ENCODE results near the gene SACM1L. TPM values are rescaled to one million over a fixed set of nuclear protein-coding genes. Genes with fewer than 3 reads are reported as not detected.

The SACM1L gene
- total and polyA plus RNA-seq, 4 experiments from 2014 or later: 27.6 to 104 (median 67.4) TPM

- no peaks in the 10 kb centered on the region for H3K27me3 ChIP-seq (ENCODE audit: insufficient read depth, low read length)
- CTCF ChIA-PET (ENCODE audit: partially characterized antibody): interaction anchor here (0.7 to 4.6 kb wide), 4 partner anchors 12 to 434 kb away, joined by 3 to 19 read pairs (median 4); no protein-coding TSS in a partner anchor
- Mint-ChIP-seq H3K9me3 (peaks cover 0 to 16% (median 7%) of the 10 kb centered on the region in 8 donors), H3K27ac (peak overlapping the region in 2 of 7 donors; percentile 43 to 63), H3K27me3 (no peaks in the 10 kb centered on the region), H3K4me3 (no peak overlapping the region), H3K36me3 (peaks cover 26 to 31% of the 10 kb centered on the region in 2 donors), H3K4me1 (peaks cover 0 to 8% (median 7%) of the 10 kb centered on the region in 4 donors)
- DNase-seq: no peak
- no peak overlapping the region for H3K27ac ChIP-seq (ENCODE audit: low read depth, low read length)
- POLR2A ChIA-PET (ENCODE audit: partially characterized antibody): no interaction called here
- H3K9me3 ChIP-seq (ENCODE audit: control insufficient read depth in 1 of 2, low read length in 2 of 2): no peaks in the 10 kb centered on the region
- H3K4me1 ChIP-seq (ENCODE audit: insufficient read depth, low read length): no peaks in the 10 kb centered on the region
- intact Hi-C loops (cut with micrococcal nuclease): no loop called here
- H3K36me3 ChIP-seq (ENCODE audit: insufficient read depth, low read length): peaks cover 5% of the 10 kb centered on the region
- no peak overlapping the region for H3K4me3 ChIP-seq (ENCODE audit: low read length in 2 of 2)
Measured at GRCh38 chr3:45644063-45644790, 45.0 kb upstream of the SACM1L start.

GRCh38 chr3:45644791-45645201, 44.4 kb upstream of the SACM1L start:
- peaks cover 28 to 32% of the 10 kb centered on the region in 2 donors for H3K36me3 Mint-ChIP-seq
- DNase-seq: no peak
- no peaks in the 10 kb centered on the region for H3K4me1 ChIP-seq (ENCODE audit: insufficient read depth, low read length)
- H3K27me3 ChIP-seq (ENCODE audit: insufficient read depth, low read length): no peaks in the 10 kb centered on the region
- POLR2A ChIA-PET (ENCODE audit: partially characterized antibody): no interaction called here
- H3K4me3 Mint-ChIP-seq: no peak overlapping the region
- intact Hi-C loops (cut with micrococcal nuclease): no loop called here
- no peaks in the 10 kb centered on the region for H3K9me3 ChIP-seq (ENCODE audit: control insufficient read depth in 1 of 2, low read length in 2 of 2)
- no peaks in the 10 kb centered on the region for H3K27me3 Mint-ChIP-seq
- peaks cover 5% of the 10 kb centered on the region for H3K36me3 ChIP-seq (ENCODE audit: insufficient read depth, low read length)
- no peak overlapping the region for H3K4me3 ChIP-seq (ENCODE audit: low read length in 2 of 2)
- peak overlapping the region in 4 of 7 donors; percentile 10 to 63 (median 52) for H3K27ac Mint-ChIP-seq
- H3K4me1 Mint-ChIP-seq: peaks cover 0 to 7% (median 6%) of the 10 kb centered on the region in 4 donors
- CTCF ChIA-PET (ENCODE audit: partially characterized antibody): interaction anchor here (1.6 to 4.6 kb wide), 2 partner anchors 15 to 434 kb away, joined by 3 to 19 read pairs; no protein-coding TSS in a partner anchor
- H3K27ac ChIP-seq (ENCODE audit: low read depth, low read length): no peak overlapping the region
- H3K9me3 Mint-ChIP-seq: peaks cover 0 to 17% (median 8%) of the 10 kb centered on the region in 8 donors

GRCh38 chr3:45646051-45646585, 43.1 kb upstream of the SACM1L start:
- Histone ChIP-seq H3K4me3 (ENCODE audit: low read length in 2 of 2) (no peak overlapping the region), H3K27ac (ENCODE audit: low read depth, low read length) (no peak overlapping the region), H3K4me1 (ENCODE audit: insufficient read depth, low read length) (no peaks in the 10 kb centered on the region), H3K27me3 (ENCODE audit: insufficient read depth, low read length) (no peaks in the 10 kb centered on the region), H3K36me3 (ENCODE audit: insufficient read depth, low read length) (peaks cover 5% of the 10 kb centered on the region), H3K9me3 (ENCODE audit: control insufficient read depth in 1 of 2, low read length in 2 of 2) (no peaks in the 10 kb centered on the region)
- Mint-ChIP-seq H3K9me3 (peaks cover 0 to 22% (median 10%) of the 10 kb centered on the region in 8 donors), H3K36me3 (peaks cover 36 to 40% of the 10 kb centered on the region in 2 donors), H3K4me3 (no peak overlapping the region), H3K27me3 (no peaks in the 10 kb centered on the region), H3K4me1 (peaks cover 4 to 6% (median 5%) of the 10 kb centered on the region in 4 donors), H3K27ac (no peak overlapping the region)
- DNase-seq: no peak
- CTCF ChIA-PET (ENCODE audit: partially characterized antibody): interaction anchor here (0.6 to 4.6 kb wide), 3 partner anchors 10 to 134 kb away, joined by 3 to 19 read pairs (median 3); no protein-coding TSS in a partner anchor
- intact Hi-C loops (cut with micrococcal nuclease): no loop called here
- POLR2A ChIA-PET (ENCODE audit: partially characterized antibody): interaction anchor here (0.6 kb wide), 1 partner anchor 52 kb away, joined by 3 read pairs; the partner anchor contains the start of gene LIMD1

- Mint-ChIP-seq H3K36me3 (peaks cover 31 to 39% of the 10 kb centered on the region in 2 donors), H3K4me1 (peaks cover 3 to 12% (median 6%) of the 10 kb centered on the region in 4 donors), H3K27me3 (no peaks in the 10 kb centered on the region), H3K9me3 (peaks cover 0 to 23% (median 10%) of the 10 kb centered on the region in 8 donors), H3K27ac (no peak overlapping the region), H3K4me3 (no peak overlapping the region)
- peaks cover 5% of the 10 kb centered on the region for H3K36me3 ChIP-seq (ENCODE audit: insufficient read depth, low read length)
- POLR2A ChIA-PET (ENCODE audit: partially characterized antibody): no interaction called here
- intact Hi-C loops (cut with micrococcal nuclease): no loop called here
- DNase-seq: no peak
- H3K27me3 ChIP-seq (ENCODE audit: insufficient read depth, low read length): no peaks in the 10 kb centered on the region
- no peaks in the 10 kb centered on the region for H3K9me3 ChIP-seq (ENCODE audit: control insufficient read depth in 1 of 2, low read length in 2 of 2)
- CTCF ChIA-PET (ENCODE audit: partially characterized antibody): interaction anchor here (4.6 kb wide), 1 partner anchor 13 kb away, joined by 19 read pairs; no protein-coding TSS in a partner anchor
- H3K27ac ChIP-seq (ENCODE audit: low read depth, low read length): no peak overlapping the region
- no peak overlapping the region for H3K4me3 ChIP-seq (ENCODE audit: low read length in 2 of 2)
- H3K4me1 ChIP-seq (ENCODE audit: insufficient read depth, low read length): no peaks in the 10 kb centered on the region
Measured at GRCh38 chr3:45647148-45647619, 42.0 kb upstream of the SACM1L start.

DNA sequence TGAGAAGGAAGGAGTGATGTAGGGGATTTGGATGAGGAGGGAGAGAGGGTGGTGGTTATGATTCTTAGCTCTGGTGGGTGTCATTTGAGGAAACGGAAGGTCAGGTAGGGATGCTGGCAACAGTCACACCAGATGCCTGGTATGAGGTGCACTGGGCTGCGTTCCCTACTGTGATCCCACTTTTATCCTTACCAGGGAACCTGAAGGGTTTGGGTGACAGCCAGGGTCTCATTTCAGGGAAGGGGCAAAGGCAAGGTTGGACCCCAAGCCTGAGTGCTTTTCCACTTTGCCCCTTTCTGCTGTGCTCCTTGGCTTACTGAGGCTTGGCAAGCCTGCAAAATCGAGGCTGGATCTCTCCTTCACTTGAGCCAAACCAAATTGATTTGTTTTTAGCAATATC, 36.0 kb upstream of the SACM1L start:
- H3K27ac Mint-ChIP-seq: peak overlapping the region in 4 of 7 donors; percentile 35 to 81 (median 48)
- peaks cover 19 to 25% of the 10 kb centered on the region in 2 donors for H3K36me3 Mint-ChIP-seq
- Histone ChIP-seq H3K4me1 (ENCODE audit: insufficient read depth, low read length) (no peaks in the 10 kb centered on the region), H3K36me3 (ENCODE audit: insufficient read depth, low read length) (no peaks in the 10 kb centered on the region), H3K4me3 (ENCODE audit: low read length in 2 of 2) (no peak overlapping the region), H3K9me3 (ENCODE audit: control insufficient read depth in 1 of 2, low read length in 2 of 2) (no peaks in the 10 kb centered on the region), H3K27ac (ENCODE audit: low read depth, low read length) (no peak overlapping the region), H3K27me3 (ENCODE audit: insufficient read depth, low read length) (no peaks in the 10 kb centered on the region)
- peaks cover 12 to 27% (median 17%) of the 10 kb centered on the region in 4 donors for H3K4me1 Mint-ChIP-seq
- peaks cover 0 to 18% (median 9%) of the 10 kb centered on the region in 8 donors for H3K9me3 Mint-ChIP-seq
- intact Hi-C loops (cut with micrococcal nuclease): no loop called here
- DNase-seq: no peak
- ChIA-PET POLR2A (ENCODE audit: partially characterized antibody) (interaction anchor here (1.7 kb wide), 1 partner anchor 59 kb away, joined by 4 read pairs; the partner anchor contains the start of gene LIMD1), CTCF (ENCODE audit: partially characterized antibody) (interaction anchor here (0.8 to 15.4 kb wide), 4 partner anchors 11 to 142 kb away, joined by 6 to 471 read pairs (median 12); no protein-coding TSS in a partner anchor)
- H3K27me3 Mint-ChIP-seq: no peaks in the 10 kb centered on the region
- no peak overlapping the region for H3K4me3 Mint-ChIP-seq

DNA sequence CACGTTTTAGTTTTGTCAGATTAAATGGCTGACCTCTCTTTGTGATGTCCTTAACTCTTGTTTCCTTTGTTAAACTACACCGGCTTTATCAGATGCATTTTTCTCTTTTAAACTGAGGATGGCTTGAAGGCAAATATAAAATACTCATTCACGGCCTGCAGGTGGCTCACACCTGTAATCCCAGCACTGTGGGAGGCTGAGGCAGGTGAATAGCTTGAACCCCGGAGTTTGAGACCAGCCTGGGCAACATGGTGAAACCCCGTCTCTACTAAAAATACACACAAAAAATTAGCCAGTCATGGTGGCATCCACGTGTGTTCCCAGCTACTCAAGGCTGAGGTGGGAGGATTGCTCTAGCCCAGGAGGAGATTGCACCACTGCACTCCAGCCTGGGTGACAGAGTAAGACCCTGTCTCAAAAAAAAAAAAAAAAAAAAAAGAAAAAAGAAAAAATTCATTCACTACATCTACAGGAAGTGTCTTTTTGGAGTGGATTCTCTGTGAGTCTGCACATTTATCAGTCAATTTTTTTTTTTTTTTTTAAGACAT, 34.7 kb upstream of the SACM1L start:
- POLR2A ChIA-PET (ENCODE audit: partially characterized antibody): interaction anchor here (0.6 kb wide), 1 partner anchor 94 kb away, joined by 3 read pairs; no protein-coding TSS in a partner anchor
- Histone ChIP-seq H3K4me1 (ENCODE audit: insufficient read depth, low read length) (no peaks in the 10 kb centered on the region), H3K27me3 (ENCODE audit: insufficient read depth, low read length) (no peaks in the 10 kb centered on the region), H3K4me3 (ENCODE audit: low read length in 2 of 2) (no peak overlapping the region), H3K36me3 (ENCODE audit: insufficient read depth, low read length) (no peaks in the 10 kb centered on the region), H3K9me3 (ENCODE audit: control insufficient read depth in 1 of 2, low read length in 2 of 2) (no peaks in the 10 kb centered on the region), H3K27ac (ENCODE audit: low read depth, low read length) (no peak overlapping the region)
- CTCF ChIA-PET (ENCODE audit: partially characterized antibody): interaction anchor here (0.6 to 15.4 kb wide), 9 partner anchors 10 to 616 kb away, joined by 3 to 471 read pairs (median 7); no protein-coding TSS in a partner anchor
- Mint-ChIP-seq H3K4me1 (peaks cover 12 to 27% (median 17%) of the 10 kb centered on the region in 4 donors), H3K4me3 (peak overlapping the region in 1 of 8 donors; percentile 11), H3K27ac (peak overlapping the region in 5 of 7 donors; percentile 43 to 66 (median 57)), H3K27me3 (no peaks in the 10 kb centered on the region), H3K36me3 (peaks cover 14 to 15% of the 10 kb centered on the region in 2 donors), H3K9me3 (peaks cover 0 to 13% (median 4%) of the 10 kb centered on the region in 8 donors)
- intact Hi-C loops (cut with micrococcal nuclease): no loop called here
- no peak for DNase-seq
